HG02938 (cell line): ENCODE results near the gene BYSL.

Experiments used
- ATAC-seq: cut with Tn5 transposase; IDR thresholded peaks from one replicate; pipeline ENCODE4 v1.9.1; 2021; ENCODE audit warnings: mild to moderate bottlenecking, moderate library complexity; ENCODE audit not compliant: unreplicated experiment

BYSL gene

GRCh38 chr6:41920921-41921711 lies at the start of gene BYSL, which contains the start of gene MED20:
BYSL (plus strand) TSS chr6:41921499; CDS start chr6:41921563, 64 bp downstream.
MED20 (minus strand) TSS chr6:41921139; CDS start chr6:41921018, 121 bp downstream.
- peak; percentile 85 for ATAC-seq

- no peak for ATAC-seq
Measured at GRCh38 chr6:41871691-41872090, 49.6 kb upstream of the BYSL start.

GRCh38 chr6:41872147-41872546 lies 49.2 kb upstream of the BYSL start:
- ATAC-seq: no peak

- no peak for ATAC-seq
Measured at GRCh38 chr6:41874741-41875140, 46.6 kb upstream of the BYSL start.

- ATAC-seq: no peak
Measured at GRCh38 chr6:41877051-41877680, 44.1 kb upstream of the BYSL start.

- ATAC-seq: no peak
Measured at GRCh38 chr6:41878246-41878645, 43.1 kb upstream of the BYSL start.

- ATAC-seq: no peak
Measured at GRCh38 chr6:41878961-41879405, 42.3 kb upstream of the BYSL start.

GRCh38 chr6:41881506-41881905 lies 39.8 kb upstream of the BYSL start:
- no peak for ATAC-seq

GRCh38 chr6:41884957-41885356 lies 36.3 kb upstream of the BYSL start:
- ATAC-seq: no peak

- ATAC-seq: no peak
Measured at GRCh38 chr6:41885930-41886329, 35.4 kb upstream of the BYSL start.

- ATAC-seq: no peak
Measured at GRCh38 chr6:41887331-41887751, 34.0 kb upstream of the BYSL start.

- ATAC-seq: no peak
Measured at GRCh38 chr6:41892921-41893564, 28.3 kb upstream of the BYSL start.

GRCh38 chr6:41894366-41895299 lies 26.7 kb upstream of the BYSL start:
- peak; percentile 24 for ATAC-seq

- peak; percentile 76 for ATAC-seq
Measured at GRCh38 chr6:41895300-41896233, 25.7 kb upstream of the BYSL start, which contains the start of gene USP49. USP49 (minus strand) TSS chr6:41895375; CDS start chr6:41806983, 88,392 bp downstream.

- no peak for ATAC-seq
Measured at GRCh38 chr6:41896281-41896680, 25.0 kb upstream of the BYSL start.

GRCh38 chr6:41900861-41901260 lies 20.4 kb upstream of the BYSL start:
- no peak for ATAC-seq

- ATAC-seq: no peak
Measured at GRCh38 chr6:41901882-41902519, 19.3 kb upstream of the BYSL start.

GRCh38 chr6:41909727-41910126 lies 11.6 kb upstream of the BYSL start:
- ATAC-seq: no peak

GRCh38 chr6:41914343-41914742 lies 7.0 kb upstream of the BYSL start:
- no peak for ATAC-seq
